Natural killer cell (primary cell): ENCODE results near the gene ABCG1. TPM values are rescaled to one million over a fixed set of nuclear protein-coding genes. Genes with fewer than 3 reads are reported as not detected.

Source experiments
- ATAC-seq, 3 donors: fragments of 150-1000 bp in 2 of 3; fragments of 200-7000 bp in 1 of 3; cut with Tn5 transposase; 1 replicate in 1 of 3; 2 replicates in 2 of 3; pipeline ENCODE4 v1.10.0; 2021; ENCODE audit warnings: mild to moderate bottlenecking in 2 of 3, moderate library complexity in 2 of 3
- DNase-seq, 2 donors: peaks; one replicate each; pipeline versions ENCODE4 v3.0.0 to v3.0.0-alpha.2; 2013 to 2021; ENCODE audit warnings: mixed read lengths in 1 of 2
- H3K27ac ChIP-seq: one replicate; pipeline ENCODE4 v1.5.1; 2013; ENCODE audit warnings: mild to moderate bottlenecking, low read length
- H3K27me3 ChIP-seq: one replicate; pipeline ENCODE4 v1.6.1; 2013; ENCODE audit warnings: low read length; ENCODE audit not compliant: control insufficient read depth, insufficient read depth
- H3K36me3 ChIP-seq: one replicate; pipeline ENCODE4 v1.6.1; 2013; ENCODE audit warnings: low read length; ENCODE audit not compliant: control insufficient read depth, insufficient read depth
- H3K4me1 ChIP-seq: one replicate; pipeline ENCODE4 v1.6.1; 2013; ENCODE audit warnings: low read length; ENCODE audit not compliant: control insufficient read depth, insufficient read depth
- H3K4me3 ChIP-seq: one replicate; pipeline ENCODE4 v1.5.1; 2013; ENCODE audit warnings: low read length
- H3K9me3 ChIP-seq: one replicate; pipeline ENCODE4 v1.6.1; 2013; ENCODE audit warnings: low read length; ENCODE audit not compliant: control insufficient read depth, insufficient read depth
- H3K27ac Mint-ChIP-seq, 2 donors: one replicate each; pipeline ENCODE4 v1.8.0; 2022; ENCODE audit warnings: mild to moderate bottlenecking in 2 of 2, mixed read lengths in 2 of 2, moderate library complexity in 1 of 2
- H3K27me3 Mint-ChIP-seq, 2 donors: one replicate each; pipeline ENCODE4 v1.8.0; 2022; ENCODE audit warnings: low read depth in 2 of 2, mixed read lengths in 2 of 2
- H3K36me3 Mint-ChIP-seq: one replicate; pipeline ENCODE4 v1.8.0; 2022; ENCODE audit warnings: mixed read lengths
- H3K4me1 Mint-ChIP-seq, 2 donors: one replicate each; pipeline ENCODE4 v1.8.0; 2022; ENCODE audit warnings: mixed read lengths in 2 of 2
- H3K4me3 Mint-ChIP-seq: one replicate; pipeline ENCODE4 v1.8.0; 2022; ENCODE audit warnings: mild to moderate bottlenecking, moderate library complexity, mixed read lengths
- H3K9me3 Mint-ChIP-seq, 2 donors: one replicate each; pipeline ENCODE4 v1.8.0; 2022; ENCODE audit warnings: mixed read lengths in 2 of 2
- CTCF ChIP-seq: fragments of 200-600 bp; IDR thresholded peaks from one replicate; pipeline ENCODE4 v1.8.0; 2022; ENCODE audit warnings: antibody characterized with exemption
- WGBS: methylation state at CpG from one replicate; pipeline ENCODE4 v1.1.7; 2013; ENCODE audit warnings: missing lambda C conversion rate; ENCODE audit not compliant: insufficient coverage; 5-methylcytosine and 5-hydroxymethylcytosine counted together
- intact Hi-C: fragments of 100-400 bp; cut with micrococcal nuclease; formaldehyde crosslinking; loops from one replicate; pipeline ENCODE4 v1.14.2; 2022
- total RNA-seq, 4 donors: library from RNA; stranded (reverse); fragments of 120-200 nt in 1 of 4; gene quantifications; one replicate each; pipeline versions ENCODE4 v1.2.3 to v1.2.4, GENCODE V29; 2013 to 2022

The ABCG1 gene
- total RNA-seq, 3 donors from 2014 or later (not counting 1 experiment from before 2014, with no cell fraction given): 10.4 to 14.7 (median 13.8) TPM

DNA sequence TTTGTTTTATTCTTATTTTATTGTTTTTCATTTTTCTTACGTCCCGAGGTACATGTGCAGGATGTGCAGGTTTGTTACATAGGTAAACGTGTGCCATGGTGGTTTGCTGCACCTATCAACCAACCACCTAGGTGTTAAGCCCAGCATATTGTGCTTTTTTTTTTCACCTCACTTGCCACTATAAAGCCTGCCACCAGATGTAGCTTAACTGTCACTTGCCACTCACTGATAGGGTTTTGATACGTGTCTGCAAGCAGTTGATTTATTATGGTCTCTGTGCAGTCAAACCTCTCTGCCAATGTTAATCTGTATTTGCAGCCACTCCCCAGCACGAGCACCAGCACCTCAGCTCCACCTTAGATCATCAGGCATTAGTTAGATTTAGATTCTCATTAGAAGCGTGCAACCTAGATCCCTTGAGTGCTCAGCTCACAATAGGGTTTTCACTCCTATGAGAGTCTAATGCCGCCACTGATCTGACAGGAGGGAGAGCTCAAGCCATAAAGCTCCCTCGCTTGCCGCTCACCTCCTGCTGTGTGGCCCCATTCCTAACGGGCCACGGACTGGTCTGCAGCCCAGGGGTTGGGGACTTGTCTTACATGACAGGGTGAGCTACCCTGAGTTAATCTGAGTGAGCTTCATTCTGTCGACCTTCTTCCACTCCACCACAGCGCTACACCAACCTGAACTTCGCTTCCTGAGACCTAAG lies 17.9 kb upstream of the ABCG1 start:
- 76% methylated on average over 12 of the region's 14 CpGs for WGBS
- DNase-seq (peak in 1 of 2 donors; percentile 64), ATAC-seq (no peak)
- Mint-ChIP-seq H3K27me3 (peaks cover 4 to 12% of the 10 kb centered on the region in 2 donors), H3K4me3 (no peak overlapping the region), H3K9me3 (no peaks in the 10 kb centered on the region), H3K27ac (peak overlapping the region in 1 of 2 donors; percentile 27), H3K4me1 (peaks cover 27 to 28% of the 10 kb centered on the region in 2 donors), H3K36me3 (no peaks in the 10 kb centered on the region)
- H3K36me3 ChIP-seq: no peaks in the 10 kb centered on the region
- H3K27ac ChIP-seq: no peak overlapping the region
- H3K4me3 ChIP-seq: no peak overlapping the region
- H3K4me1 ChIP-seq: peaks cover 35% of the 10 kb centered on the region
- no peak for TF ChIP-seq CTCF
- H3K27me3 ChIP-seq: no peaks in the 10 kb centered on the region
- no peaks in the 10 kb centered on the region for H3K9me3 ChIP-seq
- intact Hi-C loops: no loop called here

- H3K4me1 Mint-ChIP-seq: peaks cover 27 to 28% of the 10 kb centered on the region in 2 donors
- H3K4me3 Mint-ChIP-seq: no peak overlapping the region
- Histone ChIP-seq H3K36me3 (no peaks in the 10 kb centered on the region), H3K27ac (no peak overlapping the region), H3K4me3 (no peak overlapping the region), H3K27me3 (no peaks in the 10 kb centered on the region), H3K4me1 (peaks cover 35% of the 10 kb centered on the region), H3K9me3 (no peaks in the 10 kb centered on the region)
- no peak for ATAC-seq
- no peaks in the 10 kb centered on the region for H3K36me3 Mint-ChIP-seq
- H3K27ac Mint-ChIP-seq: peak overlapping the region in 1 of 2 donors; percentile 27
- no peak for DNase-seq
- H3K9me3 Mint-ChIP-seq: no peaks in the 10 kb centered on the region
- peaks cover 4 to 14% of the 10 kb centered on the region in 2 donors for H3K27me3 Mint-ChIP-seq
- 92% methylated on average over 11 of the region's 11 CpGs for WGBS
- no peak for TF ChIP-seq CTCF
- intact Hi-C loops: no loop called here
Observed at GRCh38 chr21:42201615-42202161, 17.3 kb upstream of the ABCG1 start.

DNA sequence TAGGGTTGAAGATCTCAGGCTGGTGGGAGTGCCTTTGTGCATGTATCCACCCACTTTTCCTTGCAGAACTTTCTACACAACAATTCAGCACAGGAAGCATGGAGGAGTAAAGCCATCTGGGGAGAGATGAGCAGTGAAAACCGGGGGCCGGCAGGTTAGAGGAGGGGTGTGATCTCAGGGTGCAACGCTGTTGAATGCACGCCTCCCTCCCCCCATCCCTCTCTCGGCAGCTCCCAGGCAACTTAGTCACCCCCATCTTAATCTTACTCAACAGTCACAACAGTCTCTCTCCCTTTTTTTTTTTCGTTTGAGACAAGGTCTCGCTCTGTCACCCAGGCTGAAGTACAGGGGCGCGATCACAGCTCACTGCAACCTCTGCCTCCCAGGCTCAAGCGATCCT lies 16.6 kb upstream of the ABCG1 start:
- H3K27ac ChIP-seq: no peak overlapping the region
- Mint-ChIP-seq H3K4me3 (no peak overlapping the region), H3K27ac (no peak overlapping the region), H3K36me3 (no peaks in the 10 kb centered on the region), H3K9me3 (no peaks in the 10 kb centered on the region), H3K4me1 (peaks cover 27 to 28% of the 10 kb centered on the region in 2 donors), H3K27me3 (peaks cover 6 to 20% of the 10 kb centered on the region in 2 donors)
- DNase-seq (no peak), ATAC-seq (no peak)
- intact Hi-C loops: no loop called here
- H3K4me3 ChIP-seq: no peak overlapping the region
- peaks cover 35% of the 10 kb centered on the region for H3K4me1 ChIP-seq
- H3K9me3 ChIP-seq: no peaks in the 10 kb centered on the region
- 90% methylated on average over 8 of the region's 10 CpGs for WGBS
- H3K27me3 ChIP-seq: no peaks in the 10 kb centered on the region
- no peak for TF ChIP-seq CTCF
- no peaks in the 10 kb centered on the region for H3K36me3 ChIP-seq
